ENCODE results near the gene GPSM1.

Gene GPSM1

DNA sequence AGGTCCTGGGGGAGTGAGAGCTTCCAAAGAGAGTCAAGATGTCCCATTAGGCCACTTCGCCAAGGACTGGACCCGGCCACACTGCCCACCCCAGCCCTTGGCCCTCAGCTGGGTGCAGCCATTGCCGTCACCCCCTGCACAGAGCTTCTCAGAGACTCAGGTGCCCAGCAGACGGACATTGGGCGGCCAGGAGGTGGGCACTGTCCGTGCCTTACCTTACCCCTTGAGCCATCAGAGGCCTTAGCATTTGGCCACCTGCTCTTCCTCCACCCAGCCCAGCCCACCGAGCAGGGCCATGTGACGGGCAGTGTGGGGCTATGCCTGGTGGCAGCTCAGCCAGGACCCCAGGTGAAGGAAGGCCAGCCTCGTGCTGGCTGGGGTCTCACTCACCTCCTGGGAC lies 39.5 kb downstream of the GPSM1 start:
- Histone ChIP-seq H3K9me3 (ENCODE audit: severe bottlenecking) (peaks cover 3% of the 10 kb centered on the region), H3K4me3 (ENCODE audit: low read depth, low read length) (no peak overlapping the region), H3K27ac (peak overlapping the region; percentile 81), H3K36me3 (peaks cover 31% of the 10 kb centered on the region), H3K27me3 (ENCODE audit: insufficient read depth, low read depth, severe bottlenecking) (no peaks in the 10 kb centered on the region)
- no peak for DNase-seq
- TF ChIP-seq CTCF (IDR thresholded peaks at IDR 0.05; ENCODE audit: low read depth, low read length): no peak

DNA sequence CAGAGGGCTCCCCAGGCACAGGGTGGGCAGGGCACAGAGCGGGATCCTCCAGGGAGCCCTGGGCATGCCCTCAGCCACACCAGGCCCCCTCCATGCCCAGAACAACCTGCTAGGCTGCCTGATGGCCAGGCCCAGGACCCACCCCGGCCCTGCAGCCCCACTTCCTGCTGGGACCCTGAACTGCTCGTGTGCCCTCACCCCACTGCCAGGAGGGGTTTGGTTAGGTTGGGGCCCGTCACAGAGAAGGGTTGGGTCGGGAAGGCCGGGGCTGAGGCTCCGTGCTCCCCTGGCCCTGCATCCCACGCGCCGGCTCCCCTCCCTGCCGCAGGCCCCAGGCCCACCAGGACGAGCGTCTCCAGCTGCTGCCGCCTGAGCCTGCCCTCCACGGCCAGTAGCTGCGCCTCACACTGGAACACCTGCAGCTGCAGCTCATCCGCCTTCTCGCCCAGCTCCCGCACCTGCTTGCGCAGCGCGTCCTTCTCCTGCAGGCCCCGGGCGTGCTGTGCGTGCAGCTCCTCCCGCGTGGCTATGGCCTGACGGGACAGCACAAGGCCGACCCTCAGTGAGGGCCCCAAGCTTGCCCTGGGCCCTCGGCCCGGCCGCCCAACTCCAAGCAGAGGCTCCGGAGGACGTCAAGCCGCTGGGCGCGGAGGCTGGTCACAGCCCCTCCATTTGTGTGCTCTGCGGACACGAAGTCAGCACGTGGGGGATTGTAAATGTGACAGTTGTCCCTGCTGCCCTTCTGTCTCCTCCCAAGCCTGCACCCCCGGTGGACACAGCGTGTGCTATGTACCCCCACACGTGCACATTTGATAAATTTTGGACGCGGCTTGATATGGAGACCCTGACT lies 40.2 kb downstream of the GPSM1 start:
- DNase-seq: no peak
- H3K4me3 ChIP-seq (ENCODE audit: low read depth, low read length): no peak overlapping the region
- H3K27ac ChIP-seq: peak overlapping the region; percentile 81
- TF ChIP-seq CTCF (IDR thresholded peaks at IDR 0.05; ENCODE audit: low read depth, low read length): no peak
- H3K9me3 ChIP-seq (ENCODE audit: severe bottlenecking): peaks cover 3% of the 10 kb centered on the region
- no peaks in the 10 kb centered on the region for H3K27me3 ChIP-seq (ENCODE audit: insufficient read depth, low read depth, severe bottlenecking)
- H3K36me3 ChIP-seq: peaks cover 31% of the 10 kb centered on the region

DNA sequence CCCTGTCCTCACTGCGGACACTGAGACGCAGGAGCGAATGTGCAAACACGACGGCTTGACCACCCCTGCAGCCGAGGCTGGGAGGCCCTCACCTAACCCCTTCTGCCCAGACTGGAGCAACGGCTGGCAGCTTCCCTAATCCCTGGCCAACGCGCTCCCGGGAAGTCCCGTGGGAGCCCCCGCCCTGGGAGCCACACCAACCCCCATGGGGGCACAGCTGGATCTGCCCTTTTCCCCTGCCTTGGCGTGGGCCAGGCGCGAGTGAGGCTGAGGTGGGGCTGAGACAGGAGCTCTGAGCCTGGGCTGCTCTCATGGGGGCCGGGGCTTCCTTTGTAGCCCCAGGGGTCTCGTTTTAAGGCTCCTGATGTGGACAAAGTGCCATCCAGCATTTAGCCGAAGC lies 40.9 kb downstream of the GPSM1 start:
- Histone ChIP-seq H3K36me3 (peaks cover 31% of the 10 kb centered on the region), H3K27me3 (ENCODE audit: insufficient read depth, low read depth, severe bottlenecking) (no peaks in the 10 kb centered on the region), H3K27ac (peak overlapping the region; percentile 33), H3K9me3 (ENCODE audit: severe bottlenecking) (peaks cover 3% of the 10 kb centered on the region), H3K4me3 (ENCODE audit: low read depth, low read length) (no peak overlapping the region)
- no peak for TF ChIP-seq CTCF (IDR thresholded peaks at IDR 0.05; ENCODE audit: low read depth, low read length)
- DNase-seq: peak; percentile 48

DNA sequence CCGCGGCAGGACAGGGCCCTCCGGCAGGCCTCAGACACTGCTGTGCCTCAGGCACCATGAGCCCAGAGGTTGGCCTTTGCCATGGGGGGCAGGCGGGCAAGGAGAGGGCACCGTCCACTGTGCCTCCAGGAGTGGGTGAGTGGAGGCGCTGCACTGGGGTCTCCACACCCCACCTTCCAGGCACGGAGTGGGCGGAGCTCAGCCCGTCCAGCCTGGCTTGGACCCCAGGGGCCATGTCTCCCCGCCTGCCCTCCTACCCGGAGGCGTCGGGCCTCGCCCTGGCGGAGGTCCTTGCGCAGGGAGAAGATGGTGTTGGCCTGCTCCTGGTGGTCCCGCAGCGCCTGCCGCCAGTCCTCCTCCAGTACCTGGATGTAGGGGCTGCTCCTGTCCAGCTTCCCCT lies 42.7 kb downstream of the GPSM1 start:
- no peak for DNase-seq
- peaks cover 30% of the 10 kb centered on the region for H3K36me3 ChIP-seq
- H3K9me3 ChIP-seq (ENCODE audit: severe bottlenecking): no peaks in the 10 kb centered on the region
- no peak overlapping the region for H3K4me3 ChIP-seq (ENCODE audit: low read depth, low read length)
- no peaks in the 10 kb centered on the region for H3K27me3 ChIP-seq (ENCODE audit: insufficient read depth, low read depth, severe bottlenecking)
- no peak for TF ChIP-seq CTCF (IDR thresholded peaks at IDR 0.05; ENCODE audit: low read depth, low read length)
- no peak overlapping the region for H3K27ac ChIP-seq

DNA sequence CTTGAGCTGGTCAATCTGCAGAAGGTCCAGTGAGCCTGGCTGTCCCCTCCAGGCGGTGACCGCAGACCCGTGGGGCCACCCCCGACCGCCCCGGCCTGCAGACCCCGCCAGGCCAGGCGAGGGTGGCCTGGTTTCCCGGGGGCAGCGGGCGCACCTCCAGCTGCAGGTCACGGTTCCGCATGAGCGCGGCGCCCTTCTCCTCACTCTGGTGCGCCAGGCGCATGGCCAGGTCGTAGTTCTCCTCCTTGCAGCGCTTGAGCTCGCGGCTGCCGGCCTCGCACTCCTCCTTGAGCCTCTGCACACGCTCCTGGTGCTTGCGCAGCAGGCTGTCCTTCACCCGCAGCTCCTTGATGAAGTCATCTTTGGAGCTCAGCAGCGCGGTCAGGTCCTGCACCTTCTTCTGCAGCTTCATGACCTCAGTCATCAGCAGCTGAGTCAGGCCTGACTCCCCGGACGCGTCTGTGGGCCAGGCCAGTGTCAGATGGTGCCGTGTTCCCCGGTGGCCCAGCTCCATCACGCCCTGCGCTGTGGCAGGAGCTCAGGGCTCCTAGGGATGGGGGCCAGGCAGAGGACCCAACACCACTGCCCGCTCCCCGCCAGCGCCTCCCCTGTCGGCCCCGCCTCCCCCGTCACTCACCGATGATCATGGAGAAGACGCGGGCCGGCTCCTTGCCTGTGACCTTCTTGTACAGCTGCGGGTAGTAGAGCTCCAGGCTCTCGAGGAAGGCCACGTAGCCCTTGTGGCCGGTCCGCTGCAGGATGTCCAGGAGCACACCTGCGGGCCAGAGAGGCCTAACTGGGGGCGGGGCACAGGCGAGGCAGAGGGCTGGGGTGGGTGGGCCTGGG lies 43.6 kb downstream of the GPSM1 start:
- Histone ChIP-seq H3K27ac (no peak overlapping the region), H3K9me3 (ENCODE audit: severe bottlenecking) (no peaks in the 10 kb centered on the region), H3K27me3 (ENCODE audit: insufficient read depth, low read depth, severe bottlenecking) (no peaks in the 10 kb centered on the region), H3K36me3 (peaks cover 35% of the 10 kb centered on the region), H3K4me3 (ENCODE audit: low read depth, low read length) (no peak overlapping the region)
- no peak for DNase-seq
- TF ChIP-seq CTCF (IDR thresholded peaks at IDR 0.05; ENCODE audit: low read depth, low read length): no peak

All from WERI-Rb-1 (cell line).